GM19025 (cell line): ENCODE data around the gene PODXL.
A peak's percentile ranks its signal among the peaks of the same experiment; 100 is the strongest.

Experiments used
- ATAC-seq: cut with Tn5 transposase; IDR thresholded peaks from one replicate; pipeline ENCODE4 v1.9.1; 2021; ENCODE audit warnings: mild to moderate bottlenecking, low read depth, moderate library complexity; ENCODE audit not compliant: unreplicated experiment

Gene PODXL

DNA sequence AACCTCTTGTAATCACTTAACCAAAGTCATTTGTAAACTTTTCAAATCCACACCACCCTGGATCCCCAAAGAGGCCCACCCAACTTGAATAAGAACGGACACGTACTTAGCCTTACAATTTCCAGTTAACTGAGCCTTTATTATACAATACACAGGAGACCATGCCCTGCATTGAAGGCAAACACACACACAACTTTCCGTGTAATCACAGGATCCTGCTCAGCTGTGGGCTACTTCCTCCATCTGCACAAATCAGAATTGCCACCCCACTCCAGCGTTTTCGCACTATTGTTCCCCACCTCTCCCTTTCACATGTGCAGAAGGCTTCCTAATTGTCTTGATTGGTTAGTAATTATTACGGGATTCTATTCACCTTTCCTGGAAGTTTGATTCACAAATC, 12.1 kb upstream of the PODXL start:
- no peak for ATAC-seq

DNA sequence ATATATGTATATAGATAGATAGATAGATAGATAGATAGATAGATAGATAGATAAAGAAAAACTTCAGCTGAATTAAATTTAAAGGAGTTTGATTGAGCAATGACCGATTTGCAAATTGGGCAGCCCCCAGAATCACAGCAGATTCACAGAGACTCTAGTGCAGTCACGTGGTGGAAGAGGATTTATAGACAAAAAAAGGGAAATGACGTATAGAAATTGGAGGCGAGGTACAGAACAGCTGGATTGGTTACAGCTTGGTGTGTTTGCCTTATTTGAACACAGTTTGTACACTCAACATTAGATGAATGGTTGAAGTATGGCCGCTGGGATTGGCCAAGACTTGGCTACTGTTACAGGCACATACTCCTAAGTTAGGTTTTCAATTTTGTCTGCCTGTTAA, 8.2 kb upstream of the PODXL start:
- ATAC-seq = no peak

DNA sequence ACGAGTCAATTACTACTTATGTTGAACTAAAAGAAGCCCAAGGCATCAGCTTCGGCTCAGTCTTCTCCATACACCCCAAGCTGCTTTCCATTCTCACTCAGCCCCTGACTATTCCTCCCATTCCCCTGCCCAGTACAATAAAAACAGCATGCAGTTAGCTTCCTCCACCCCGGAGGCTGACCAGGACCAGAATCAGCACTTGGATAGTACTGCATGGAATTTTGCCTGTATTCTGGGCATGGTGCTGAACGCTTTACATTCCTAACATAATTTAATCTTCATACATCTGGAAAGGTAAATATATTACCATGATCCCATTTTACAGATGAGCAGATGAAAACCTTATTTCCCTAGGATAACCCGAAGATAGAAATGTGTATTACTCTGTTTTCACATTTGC, 7.5 kb upstream of the PODXL start:
- no peak for ATAC-seq

DNA sequence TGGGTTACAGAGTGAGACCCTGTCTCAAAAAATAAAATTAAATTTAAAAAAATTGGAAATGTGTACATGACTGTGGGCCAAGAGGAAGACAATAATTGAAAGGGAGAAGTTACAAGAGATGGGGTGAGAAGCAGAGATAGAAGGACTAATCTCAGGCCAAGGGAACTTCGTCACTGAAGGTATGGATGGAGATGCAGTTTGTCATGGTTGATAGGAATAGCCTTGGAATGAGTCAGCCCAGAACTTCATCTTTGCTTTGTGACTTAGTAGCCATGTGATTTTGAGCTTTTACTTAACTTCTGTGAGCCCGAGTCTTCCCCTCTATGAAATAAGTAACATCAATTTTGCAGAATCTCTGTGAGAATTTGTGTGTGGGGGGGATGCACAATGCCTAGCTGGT, 6.5 kb upstream of the PODXL start:
- no peak for ATAC-seq

DNA sequence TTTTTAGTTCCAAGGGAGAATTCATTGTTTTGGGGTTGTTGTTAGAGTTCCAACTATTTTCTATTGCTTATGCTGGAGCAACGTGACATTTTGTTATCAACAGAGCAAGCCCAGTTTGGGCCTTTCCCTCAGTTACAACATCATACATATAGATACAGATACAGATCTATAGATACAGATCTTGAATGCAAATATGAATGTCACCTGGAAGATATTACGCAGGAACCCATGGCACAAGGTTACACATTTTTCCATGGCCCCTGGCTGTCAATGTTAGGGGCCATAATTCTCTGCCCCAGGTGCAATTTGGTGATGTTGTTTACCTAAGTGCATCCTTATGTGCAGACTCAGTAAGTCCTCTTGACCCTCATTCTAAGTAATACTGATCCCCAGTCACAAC, 3.6 kb upstream of the PODXL start:
- no peak for ATAC-seq

DNA sequence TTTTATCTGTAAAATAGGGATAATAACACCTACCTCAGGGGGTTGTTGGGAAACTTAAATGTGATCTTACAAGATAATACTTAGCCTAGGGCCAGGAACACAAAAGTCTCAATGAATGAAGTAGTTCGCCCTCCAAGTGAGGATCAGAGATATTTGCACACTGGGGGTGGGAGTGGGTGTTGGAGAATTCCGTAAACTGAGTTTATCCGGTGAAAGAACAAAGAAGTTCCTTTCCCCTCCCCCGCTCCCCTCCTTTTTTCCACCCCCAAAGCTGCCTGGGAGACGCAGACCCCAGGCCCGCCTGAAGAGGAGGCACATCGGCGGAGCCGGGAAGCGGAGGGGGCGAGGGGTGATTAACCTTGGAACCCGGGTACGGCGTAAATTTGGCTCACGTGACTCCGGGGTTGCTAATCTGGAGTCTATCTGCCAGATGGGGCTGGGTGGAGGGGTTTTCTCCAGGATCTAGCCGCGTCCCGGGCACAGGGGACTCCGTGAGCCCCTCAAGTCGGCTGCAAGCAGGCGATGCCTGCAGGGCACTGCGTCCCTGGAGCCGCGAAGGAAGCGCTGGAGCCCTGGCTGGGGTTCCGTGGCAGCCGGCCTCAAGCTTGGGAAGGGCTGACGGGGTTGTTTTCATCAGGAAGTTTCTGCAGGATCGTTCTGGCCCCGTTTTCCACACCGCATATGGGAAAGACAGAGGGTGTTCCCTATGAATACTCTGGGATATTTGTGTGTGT, 1.4 kb upstream of the PODXL start:
- ATAC-seq = no peak

DNA sequence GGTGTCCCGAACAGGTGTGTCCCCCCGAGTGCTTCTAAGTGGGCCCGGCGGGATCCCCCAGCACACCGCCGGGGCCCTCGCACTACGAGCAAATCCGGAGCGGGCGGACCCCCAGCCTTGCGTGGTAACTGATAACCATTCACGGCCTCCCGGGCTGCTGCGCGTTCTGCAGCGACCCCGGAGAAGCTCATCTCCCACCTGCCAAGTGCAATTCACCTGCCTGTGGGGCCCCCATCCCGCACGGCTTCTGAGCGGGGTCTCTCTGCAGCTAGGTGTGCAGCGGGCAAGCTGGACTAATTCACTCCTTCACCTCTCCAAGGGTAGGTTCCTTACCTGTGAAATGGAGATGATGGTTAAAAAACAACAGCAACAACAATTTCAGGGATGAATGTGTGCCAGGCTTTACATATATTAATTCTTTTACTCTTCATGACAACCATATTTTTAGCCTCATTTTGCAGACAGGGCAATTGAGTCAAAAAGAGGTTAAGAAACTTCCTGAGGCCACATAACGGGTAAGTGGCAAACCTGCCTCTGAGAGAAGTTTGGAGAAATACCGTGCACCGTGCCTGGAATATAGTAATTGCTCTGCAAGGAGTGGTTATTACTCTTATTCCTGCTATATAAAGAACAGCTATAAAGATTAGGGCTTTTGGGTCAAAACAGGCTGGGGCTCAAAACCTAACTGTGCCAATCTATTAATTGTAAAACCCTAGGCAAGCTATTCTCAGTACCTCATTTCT, 652 bp upstream of the PODXL start:
- ATAC-seq = peak; percentile 7

DNA sequence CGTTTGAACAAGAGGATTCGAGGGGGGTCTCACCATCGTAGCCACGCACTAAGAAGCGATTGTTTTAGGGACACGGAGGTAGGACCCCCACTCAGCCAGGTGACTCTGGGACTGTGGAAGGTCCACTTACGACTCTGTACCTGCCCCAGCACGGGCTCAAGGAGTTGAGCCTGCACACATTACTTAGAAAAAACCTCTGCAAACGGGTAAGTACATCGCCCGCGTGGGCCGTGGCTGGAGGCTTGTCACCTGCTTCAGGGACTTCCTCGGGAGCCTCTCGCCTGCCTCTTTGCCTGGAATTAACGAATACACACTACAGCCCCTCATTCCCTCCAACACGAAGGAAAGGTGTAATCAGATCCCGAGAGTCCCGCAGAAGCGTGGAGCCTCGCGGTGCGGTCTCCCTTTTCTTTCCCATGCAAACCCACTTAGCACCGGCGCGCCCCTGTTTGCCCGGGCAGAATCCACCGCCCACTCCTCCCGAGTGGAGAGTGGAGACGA, 826 bp downstream of the PODXL start:
- ATAC-seq = no peak

DNA sequence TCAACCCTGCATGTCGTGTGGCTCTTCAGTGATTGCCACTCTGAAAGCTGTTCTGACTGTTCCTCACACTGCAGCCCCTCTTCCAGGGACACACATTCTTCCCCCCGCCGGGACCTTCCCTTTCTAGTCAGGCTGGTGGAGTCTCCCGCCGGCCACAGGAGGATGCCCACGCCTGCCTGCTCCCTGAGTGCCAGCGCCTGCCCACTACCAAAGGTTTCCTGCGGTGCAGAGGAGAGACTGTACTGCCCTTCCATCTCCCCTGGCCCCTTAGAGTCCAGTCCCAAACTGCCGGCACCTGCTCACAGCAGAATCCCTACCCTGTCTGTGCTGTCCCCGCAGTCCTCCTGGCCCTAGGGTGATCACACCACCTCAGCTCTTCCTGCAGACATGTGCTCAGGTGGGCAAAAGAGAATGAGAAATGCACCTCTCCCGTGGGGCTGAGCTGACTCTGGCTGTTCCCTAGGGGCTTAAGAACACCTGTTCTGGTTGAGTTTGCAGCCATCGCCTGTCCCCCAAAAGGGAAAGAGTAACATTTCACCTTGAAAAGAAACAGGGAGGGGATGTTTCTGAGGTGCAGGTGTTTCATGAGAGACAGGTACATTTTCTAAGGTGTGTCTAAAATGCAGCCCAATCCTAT, 1.4 kb downstream of the PODXL start:
- no peak for ATAC-seq

DNA sequence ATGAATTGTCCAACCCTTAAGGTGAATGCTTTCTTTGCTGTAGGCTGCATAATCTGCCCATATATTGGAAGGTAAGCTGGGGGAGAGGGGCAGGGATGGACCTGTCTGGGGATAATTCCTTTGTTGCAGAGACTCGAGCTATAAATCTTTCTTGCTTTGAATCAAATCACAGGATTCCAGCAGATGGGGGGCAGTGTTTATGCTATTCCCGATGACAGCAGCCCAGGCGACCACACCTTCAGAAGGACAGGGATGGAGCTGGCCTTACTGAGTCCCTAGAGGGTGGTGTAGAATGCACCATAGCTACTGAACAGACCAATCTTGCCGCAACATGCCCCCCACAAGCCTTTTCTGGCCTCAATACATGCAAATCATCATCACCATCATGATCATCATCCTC, 2.5 kb downstream of the PODXL start:
- no peak for ATAC-seq

DNA sequence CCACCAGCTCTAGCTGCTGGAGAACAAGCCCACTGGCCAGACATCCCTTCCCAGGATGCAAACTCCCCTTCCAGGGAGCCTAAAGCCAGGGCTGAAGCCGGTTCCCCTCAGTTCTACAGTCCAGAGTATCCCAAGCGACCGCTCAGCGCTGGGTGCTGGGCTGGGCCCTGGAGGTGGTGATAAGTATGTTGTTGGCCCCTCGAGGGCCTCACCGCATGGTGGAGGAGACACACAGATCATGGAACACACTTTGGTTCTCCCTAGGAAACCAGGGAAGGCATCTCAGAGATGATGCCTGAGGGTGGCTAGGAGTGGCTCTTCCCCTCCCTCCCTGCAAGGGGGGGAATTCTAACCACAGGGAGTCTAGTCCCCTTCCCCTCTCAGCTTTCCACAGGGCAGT, 4.4 kb downstream of the PODXL start:
- ATAC-seq = no peak

DNA sequence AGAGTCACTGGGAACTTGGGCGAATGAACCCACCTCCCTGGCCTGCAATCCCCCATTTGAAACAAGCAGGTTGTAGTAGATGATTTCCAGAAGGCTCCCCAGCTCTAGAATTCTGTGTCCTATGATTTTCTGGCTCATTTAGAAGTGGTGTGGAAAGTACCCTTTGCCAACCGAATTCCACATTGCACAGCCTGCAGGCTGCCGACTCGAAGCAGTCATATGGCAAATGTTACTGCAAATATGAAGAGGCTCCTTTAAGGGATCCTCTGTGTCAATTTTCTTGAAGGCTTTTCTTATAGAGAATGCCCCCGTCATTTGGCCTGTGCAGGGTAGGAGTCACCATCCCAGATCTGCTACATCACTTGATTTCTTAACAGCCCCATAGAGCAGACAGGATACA, 5.6 kb downstream of the PODXL start:
- ATAC-seq = no peak

DNA sequence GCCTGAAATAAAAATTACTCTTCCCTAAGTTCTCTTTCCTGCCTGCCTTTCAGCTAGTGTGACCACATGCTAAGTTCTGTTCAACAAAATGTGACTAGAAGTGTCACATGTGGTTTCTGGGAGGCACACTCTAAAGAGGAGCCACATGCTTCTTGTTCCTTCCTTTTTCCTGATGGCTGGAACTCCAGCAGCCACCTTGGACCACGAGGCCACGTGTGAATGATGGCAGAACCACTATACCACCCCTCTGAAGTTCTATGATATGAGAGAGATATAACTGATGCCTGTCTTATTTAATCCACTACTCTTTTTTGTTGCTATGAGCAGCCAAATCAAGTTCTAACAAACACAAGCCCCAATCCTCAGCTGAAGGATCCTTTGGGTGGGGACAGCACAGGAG, 8.1 kb downstream of the PODXL start:
- ATAC-seq = no peak

DNA sequence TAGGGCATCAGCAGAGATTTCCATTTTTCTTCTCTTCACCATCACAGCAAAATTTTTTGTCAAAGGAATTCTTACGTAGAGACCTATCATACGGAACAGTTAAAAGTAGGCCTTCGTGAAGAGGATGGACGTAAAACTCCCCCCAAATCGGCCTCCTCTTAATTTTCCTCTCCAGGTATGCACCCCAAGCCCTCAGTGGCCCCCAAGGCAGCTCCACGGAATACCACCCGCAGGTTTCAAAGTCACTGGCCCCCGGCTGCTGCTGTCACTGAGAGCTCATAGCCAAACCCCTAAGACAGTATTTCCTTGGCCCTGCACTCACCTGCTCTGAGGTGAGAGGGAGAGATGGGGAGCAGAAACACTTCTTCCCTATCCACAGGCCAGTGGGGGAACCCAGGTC, 8.8 kb downstream of the PODXL start:
- ATAC-seq = no peak

DNA sequence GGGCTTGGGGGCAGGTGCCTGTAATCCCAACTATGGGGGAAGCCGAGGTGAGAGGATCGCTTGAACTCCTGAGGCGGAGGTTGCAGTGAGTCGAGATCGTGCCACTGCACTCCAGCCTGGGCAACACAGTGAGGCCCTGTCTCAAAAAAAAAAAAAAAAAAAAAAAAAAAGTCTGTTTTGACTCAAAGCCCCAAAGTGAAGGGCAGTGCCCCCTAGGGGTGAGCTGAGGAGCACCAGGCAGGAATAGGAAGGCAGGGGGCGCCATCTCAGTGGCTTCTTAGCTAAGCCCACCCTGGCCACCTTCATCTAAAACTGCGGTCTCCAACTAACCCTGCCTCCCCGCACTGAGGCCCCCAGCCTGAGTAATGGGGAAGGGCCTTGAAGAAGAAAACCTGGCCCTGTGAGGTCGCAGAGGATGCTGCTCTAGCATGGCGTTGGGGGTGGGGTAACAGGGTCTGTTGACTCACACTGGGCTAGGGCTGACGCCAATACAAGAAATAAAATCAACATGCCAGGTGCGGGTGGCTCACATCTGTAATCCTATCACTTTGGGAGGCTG, 9.8 kb downstream of the PODXL start:
- ATAC-seq = no peak

DNA sequence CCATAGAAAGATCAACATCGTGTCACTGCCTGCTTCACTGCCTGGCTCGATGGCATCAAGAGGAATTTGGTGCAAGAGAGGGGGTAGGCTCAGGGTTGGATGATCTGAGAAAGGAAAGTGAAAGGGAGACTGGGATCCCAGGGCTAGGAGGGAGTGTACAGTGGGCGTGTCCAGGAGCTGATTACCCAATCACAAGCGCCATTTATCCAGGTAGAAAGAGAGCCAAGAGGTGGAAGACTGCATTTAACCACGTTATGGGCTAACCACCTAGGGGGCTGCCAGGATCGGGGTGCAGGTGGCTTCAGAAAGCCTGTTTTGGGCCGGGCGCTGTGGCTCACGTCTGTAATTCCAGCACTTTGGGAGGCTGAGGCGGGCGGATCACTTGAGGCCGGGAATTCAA, 10.3 kb downstream of the PODXL start:
- ATAC-seq = no peak

DNA sequence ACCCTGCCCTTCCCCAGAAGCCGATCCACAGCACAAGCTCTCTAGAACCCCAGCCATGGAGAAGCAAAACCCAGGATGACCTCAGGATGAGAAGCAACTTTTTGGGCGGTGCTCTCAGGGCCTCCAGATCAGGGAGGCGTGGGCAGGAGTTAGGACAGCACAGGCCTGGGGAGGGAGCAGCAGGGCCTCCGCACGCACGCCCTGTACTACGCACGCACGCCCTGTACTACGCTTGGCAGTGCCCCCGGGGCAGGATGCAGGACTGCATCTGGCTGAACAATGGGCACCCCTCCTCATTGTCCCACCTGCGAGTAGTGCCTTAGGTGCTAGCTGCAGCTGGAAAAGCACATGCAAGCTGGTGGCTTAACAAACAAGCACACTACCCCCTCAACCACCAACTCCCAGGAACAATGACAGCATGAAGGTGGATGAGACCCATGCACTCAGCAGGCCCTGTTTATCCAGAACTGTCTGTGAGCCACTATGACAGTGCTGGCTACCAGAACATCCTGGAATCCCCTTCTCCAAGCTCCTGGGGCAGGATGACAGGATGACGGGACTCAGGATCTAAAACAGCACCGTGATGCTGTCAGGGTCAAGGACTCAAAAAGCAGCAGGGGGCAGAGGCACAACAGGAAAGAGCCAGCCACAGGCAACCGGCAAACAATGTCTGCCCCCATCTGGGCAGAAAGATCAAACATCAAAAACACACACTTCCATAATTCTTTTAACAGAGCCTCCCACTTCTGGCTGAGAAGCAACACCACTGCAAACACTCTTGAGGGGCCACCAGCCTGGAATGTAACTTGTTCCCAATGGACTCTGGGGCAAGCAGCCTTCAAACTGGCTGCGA, 11.8 kb downstream of the PODXL start:
- no peak for ATAC-seq

DNA sequence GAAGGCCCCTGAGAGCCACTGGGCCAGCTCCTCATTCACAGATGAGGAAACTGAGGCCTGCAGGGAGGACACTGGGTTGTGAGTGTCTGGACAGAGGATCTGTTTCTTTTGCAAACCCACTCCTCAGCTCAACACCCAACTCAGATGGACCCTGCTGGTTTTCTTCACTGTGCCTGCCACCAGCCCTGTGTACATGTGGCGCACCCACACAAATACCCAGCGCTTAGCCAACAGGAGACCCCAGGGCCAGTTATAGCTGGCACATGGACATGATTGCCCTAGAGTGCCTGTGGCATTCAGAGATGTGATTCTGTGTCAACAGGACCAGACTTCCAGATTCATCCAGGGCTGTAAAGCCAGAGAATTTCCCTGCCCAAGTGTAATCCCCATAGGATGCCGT, 12.4 kb downstream of the PODXL start:
- ATAC-seq = no peak

DNA sequence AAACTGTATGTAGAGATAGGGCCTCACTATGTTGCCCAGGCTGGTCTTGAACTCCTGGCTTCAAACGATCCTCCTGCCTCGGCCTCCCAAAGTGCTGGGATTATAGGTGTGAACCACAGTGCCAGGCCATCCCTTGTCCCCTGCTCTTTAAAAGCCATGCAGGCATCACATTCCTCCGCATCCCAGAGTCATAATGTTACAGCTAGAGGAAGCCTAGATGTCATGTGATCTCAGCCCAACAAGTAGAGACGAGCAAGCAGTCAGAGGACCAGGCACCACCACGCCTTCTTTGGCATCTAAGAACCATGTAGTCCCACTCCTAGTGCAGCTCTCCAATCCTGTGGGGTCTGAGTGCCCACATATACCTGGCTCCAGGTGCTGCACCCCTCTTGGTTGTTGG, 13.1 kb downstream of the PODXL start:
- ATAC-seq = no peak

DNA sequence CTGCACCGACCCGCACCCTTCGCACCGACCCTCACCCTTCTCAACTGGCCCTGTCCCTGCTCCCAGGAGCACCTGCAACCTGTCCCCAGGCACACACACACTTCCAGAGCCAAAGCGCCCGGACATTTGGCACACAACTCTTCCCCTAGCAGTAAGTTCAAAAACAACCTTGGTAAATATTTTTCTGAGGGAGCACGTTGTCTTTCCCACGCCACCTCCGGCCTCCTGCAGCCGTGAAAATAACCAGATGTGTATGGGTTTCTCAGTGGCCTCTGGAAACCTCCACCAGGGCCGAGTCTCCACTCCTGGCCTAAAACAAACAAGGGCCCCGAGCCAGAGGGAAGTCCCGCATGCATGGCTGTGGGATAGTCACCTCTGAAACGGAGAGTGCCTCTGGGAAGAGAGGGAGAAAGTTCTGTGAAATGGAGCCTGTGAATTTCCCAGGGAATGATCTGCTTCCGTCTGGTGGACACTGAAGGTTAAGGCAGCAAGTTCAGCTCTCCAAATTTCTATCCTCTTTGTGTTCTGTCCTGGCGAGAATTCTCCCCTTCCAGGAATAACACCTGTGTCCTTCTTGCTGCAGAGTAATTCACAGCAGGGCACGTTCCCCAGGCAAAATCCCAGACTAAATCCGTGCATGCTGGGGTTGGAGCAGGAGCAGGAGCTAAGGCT, 15.8 kb downstream of the PODXL start:
- ATAC-seq = no peak
